ENCODE results near the gene CTAG2. TPM values are rescaled to one million over a fixed set of nuclear protein-coding genes. Genes with fewer than 3 reads are reported as not detected.

CTAG2 gene
- total RNA-seq, 1 experiment from 2014 or later = not detected

DNA sequence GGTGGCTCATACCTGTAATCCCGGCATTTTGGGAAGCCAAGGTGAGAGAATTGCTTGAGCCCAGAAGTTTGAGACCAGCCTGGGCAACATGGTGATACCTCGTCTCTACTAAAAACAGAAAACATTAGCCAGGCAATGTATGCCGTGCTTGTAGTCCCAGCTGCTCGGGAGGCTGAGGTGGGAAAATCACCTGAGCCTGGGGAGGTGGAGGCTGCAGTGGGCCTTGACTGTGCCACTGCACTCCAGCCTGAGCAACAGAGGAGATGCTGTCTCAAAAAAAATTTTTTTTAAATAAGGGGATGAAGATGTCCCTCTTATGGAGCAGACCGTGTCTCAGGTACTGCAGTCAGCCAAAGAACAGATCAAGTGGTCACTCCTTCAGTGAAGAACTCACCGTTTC is 47.8 kb downstream of the CTAG2 start:
- no peak for DNase-seq
- Histone ChIP-seq H3K36me3 (no peaks in the 10 kb centered on the region), H3K4me3 (no peak overlapping the region)

DNA sequence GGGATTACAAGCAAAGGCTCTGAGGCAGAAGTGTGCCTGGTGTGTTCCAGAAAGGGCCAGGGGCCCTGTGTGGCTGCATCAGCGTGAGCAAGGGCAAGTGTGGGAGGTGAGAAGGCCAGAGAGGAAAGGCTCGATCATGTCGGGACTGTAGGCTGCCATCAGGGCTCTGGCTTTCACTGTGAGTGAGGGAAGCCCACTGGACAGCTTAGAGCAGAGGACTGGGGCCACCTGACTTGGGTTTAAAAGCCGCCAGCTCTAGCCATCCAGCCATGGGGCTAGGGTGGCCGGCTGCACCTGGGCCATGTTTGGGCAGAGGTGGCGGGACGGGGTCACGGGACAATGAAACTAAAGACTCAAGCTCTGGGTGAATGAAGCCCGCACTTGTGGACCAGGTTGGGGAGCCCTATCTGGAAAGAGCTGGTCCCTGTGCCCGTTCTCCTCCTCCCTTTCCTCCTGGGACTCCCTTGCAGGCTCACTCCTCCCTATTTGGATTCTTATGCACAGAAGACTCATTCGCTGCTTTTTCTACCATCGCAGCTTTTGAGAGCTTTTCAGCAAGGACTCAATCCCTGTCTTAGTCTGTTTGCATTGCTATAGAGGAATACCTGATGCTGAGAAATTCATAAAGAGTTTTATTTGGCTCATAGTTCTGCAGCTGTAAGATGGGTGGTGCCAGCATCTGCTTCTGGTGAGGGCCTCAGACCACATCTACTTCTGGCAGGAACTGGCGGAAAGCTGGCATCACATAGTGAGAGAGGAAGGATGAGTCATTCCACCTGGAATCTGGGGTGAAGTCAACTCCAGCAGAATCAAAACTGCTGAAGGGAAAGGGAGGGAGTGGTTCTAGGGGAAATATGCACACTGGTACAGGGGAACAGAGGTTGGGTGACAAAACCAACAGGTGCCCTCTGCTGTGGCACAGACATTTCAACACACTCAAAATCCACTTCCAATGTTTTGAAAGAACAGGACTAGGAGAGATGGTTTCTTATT is 49.6 kb downstream of the CTAG2 start:
- Histone ChIP-seq H3K27me3 (no peaks in the 10 kb centered on the region), H3K9me3 (no peaks in the 10 kb centered on the region), H3K4me3 (no peak overlapping the region), H3K36me3 (no peaks in the 10 kb centered on the region)
- DNase-seq = peak; percentile 87

More for the DNA sequence above, 47.8 kb downstream of the CTAG2 start:
- Histone ChIP-seq H3K27me3 (no peaks in the 10 kb centered on the region), H3K9me3 (no peaks in the 10 kb centered on the region)

DNA sequence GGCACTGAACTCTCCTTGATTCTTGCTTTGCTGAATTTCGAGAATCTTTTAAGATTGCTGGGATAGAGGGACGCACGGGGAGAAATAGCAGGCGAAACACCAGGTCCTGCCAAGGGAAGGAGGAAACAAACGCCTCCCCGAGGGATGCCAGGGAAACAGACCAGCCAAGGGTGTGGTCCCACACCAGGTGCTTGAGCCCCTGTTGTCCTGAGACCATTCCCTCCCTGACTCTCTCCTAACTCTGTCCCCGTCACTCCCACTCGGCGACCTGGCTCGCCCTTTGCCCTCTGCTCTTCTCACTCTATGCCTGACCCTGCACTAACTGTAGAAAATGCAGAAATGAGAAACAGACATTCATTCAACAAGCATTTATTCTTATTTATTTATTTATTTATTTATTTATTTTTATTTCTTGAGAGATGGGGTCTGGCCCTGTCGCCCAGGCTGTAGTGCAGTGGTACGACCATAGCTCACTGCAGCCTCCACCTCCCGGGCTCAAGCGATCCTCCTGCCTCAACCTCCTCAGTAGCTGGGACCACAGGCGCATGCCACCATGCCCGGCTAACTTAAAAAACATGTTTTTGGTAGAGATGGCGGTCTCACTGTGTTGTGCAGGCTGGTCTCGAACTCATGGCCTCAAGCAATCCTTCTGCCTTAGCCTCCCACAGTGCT is 50.5 kb downstream of the CTAG2 start:
- no peak for DNase-seq
- H3K4me3 ChIP-seq = no peak overlapping the region
- H3K36me3 ChIP-seq = no peaks in the 10 kb centered on the region
- H3K27me3 ChIP-seq = no peaks in the 10 kb centered on the region
- no peaks in the 10 kb centered on the region for H3K9me3 ChIP-seq

DNA sequence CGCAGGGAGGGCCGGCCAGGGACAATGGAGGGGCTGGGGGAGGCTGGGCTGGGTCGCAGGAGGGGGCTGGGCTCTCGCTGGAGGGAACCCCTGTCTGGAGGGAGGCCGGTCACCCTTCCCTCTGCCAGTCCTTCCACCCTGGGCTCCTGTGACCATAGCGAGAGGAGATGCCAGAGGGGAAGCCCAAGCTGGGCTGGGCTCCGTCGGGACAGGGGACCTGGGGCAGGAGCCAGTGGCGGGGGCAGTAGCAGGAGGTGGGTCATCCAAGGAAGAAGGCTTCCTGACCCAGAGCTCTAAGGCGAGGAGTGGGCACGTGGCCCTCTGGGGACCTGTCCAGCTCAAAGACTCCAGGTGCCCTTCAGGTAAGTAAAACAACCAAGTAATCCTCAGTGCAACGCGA is 51.2 kb downstream of the CTAG2 start:
- H3K9me3 ChIP-seq = no peaks in the 10 kb centered on the region
- no peaks in the 10 kb centered on the region for H3K36me3 ChIP-seq
- no peaks in the 10 kb centered on the region for H3K27me3 ChIP-seq
- no peak for DNase-seq
- H3K4me3 ChIP-seq = no peak overlapping the region

Other genes starting within 250 kb of the CTAG2 start
- 20.0 and 21.9 TPM in 2 replicates for gene DNASE1L1, start 244.3 kb downstream of the CTAG2 start, total RNA-seq (2014; rRNA removed; shearing (Covaris generic); ENCODE audit: low replicate concordance)
- gene TAFAZZIN, start 242.0 kb downstream of the CTAG2 start, total RNA-seq (2014; rRNA removed; shearing (Covaris generic); ENCODE audit: low replicate concordance) = 15.1 and 16.2 TPM in 2 replicates
- gene ATP6AP1, start 224.9 kb downstream of the CTAG2 start, total RNA-seq (2014; rRNA removed; shearing (Covaris generic); ENCODE audit: low replicate concordance) = 53.2 and 62.2 TPM in 2 replicates
- 43.6 and 59.8 TPM in 2 replicates for gene GDI1, start 216.4 kb downstream of the CTAG2 start, total RNA-seq (2014; rRNA removed; shearing (Covaris generic); ENCODE audit: low replicate concordance)
- 33.4 and 35.4 TPM in 2 replicates for gene FAM50A, start 209.4 kb downstream of the CTAG2 start, total RNA-seq (2014; rRNA removed; shearing (Covaris generic); ENCODE audit: low replicate concordance)
- 0.27 and 5.0 TPM in 2 replicates for gene PLXNA3, start 195.3 kb downstream of the CTAG2 start, total RNA-seq (2014; rRNA removed; shearing (Covaris generic); ENCODE audit: low replicate concordance)
- gene LAGE3, start 174.3 kb downstream of the CTAG2 start, total RNA-seq (2014; rRNA removed; shearing (Covaris generic); ENCODE audit: low replicate concordance) = 20.5 and 25.7 TPM in 2 replicates
- gene UBL4A, start 167.0 kb downstream of the CTAG2 start, total RNA-seq (2014; rRNA removed; shearing (Covaris generic); ENCODE audit: low replicate concordance) = 51.9 and 101 TPM in 2 replicates
- 5.1 and 15.2 TPM in 2 replicates for gene SLC10A3, start 162.9 kb downstream of the CTAG2 start, total RNA-seq (2014; rRNA removed; shearing (Covaris generic); ENCODE audit: low replicate concordance)
- gene FAM3A, start 137.3 kb downstream of the CTAG2 start, total RNA-seq (2014; rRNA removed; shearing (Covaris generic); ENCODE audit: low replicate concordance) = 22.3 and 48.2 TPM in 2 replicates
- 50.4 and 61.8 TPM in 2 replicates for gene G6PD, start 106.7 kb downstream of the CTAG2 start, total RNA-seq (2014; rRNA removed; shearing (Covaris generic); ENCODE audit: low replicate concordance)
- gene IKBKG, start 106.0 kb downstream of the CTAG2 start, total RNA-seq (2014; rRNA removed; shearing (Covaris generic); ENCODE audit: low replicate concordance) = 18.5 and 31.4 TPM in 2 replicates
- gene CTAG1A, start 68.4 kb downstream of the CTAG2 start, total RNA-seq (2014; rRNA removed; shearing (Covaris generic); ENCODE audit: low replicate concordance) = not detected in 2 replicates
- not detected in 2 replicates for gene CTAG1B, start 34.3 kb downstream of the CTAG2 start, total RNA-seq (2014; rRNA removed; shearing (Covaris generic); ENCODE audit: low replicate concordance)
- 1.2 and 10.7 TPM in 2 replicates for gene GAB3, start 97.5 kb upstream of the CTAG2 start, total RNA-seq (2014; rRNA removed; shearing (Covaris generic); ENCODE audit: low replicate concordance)
- 34.1 and 41.0 TPM in 2 replicates for gene DKC1, start 109.3 kb upstream of the CTAG2 start, total RNA-seq (2014; rRNA removed; shearing (Covaris generic); ENCODE audit: low replicate concordance)
- gene MPP1, start 151.9 kb upstream of the CTAG2 start, total RNA-seq (2014; rRNA removed; shearing (Covaris generic); ENCODE audit: low replicate concordance) = 28.9 and 62.7 TPM in 2 replicates
- gene SMIM9, start 181.1 kb upstream of the CTAG2 start, total RNA-seq (2014; rRNA removed; shearing (Covaris generic); ENCODE audit: low replicate concordance) = not detected in 2 replicates
- gene F8A1, start 232.8 kb upstream of the CTAG2 start, total RNA-seq (2014; rRNA removed; shearing (Covaris generic); ENCODE audit: low replicate concordance) = 4.3 TPM in 1 of 2 replicates, not detected in the other